GM21390 (cell line): Measurements from ENCODE around the gene TMPRSS11E.
"Not testable (repeated sequence)": the region's sequence is repeated elsewhere in the genome, so short reads cannot be mapped to it uniquely, and the experiment has no call there.

Experiments used
- ATAC-seq: cut with Tn5 transposase; IDR thresholded peaks from one replicate; pipeline ENCODE4 v1.9.1; 2021; ENCODE audit not compliant: unreplicated experiment

The TMPRSS11E gene

DNA sequence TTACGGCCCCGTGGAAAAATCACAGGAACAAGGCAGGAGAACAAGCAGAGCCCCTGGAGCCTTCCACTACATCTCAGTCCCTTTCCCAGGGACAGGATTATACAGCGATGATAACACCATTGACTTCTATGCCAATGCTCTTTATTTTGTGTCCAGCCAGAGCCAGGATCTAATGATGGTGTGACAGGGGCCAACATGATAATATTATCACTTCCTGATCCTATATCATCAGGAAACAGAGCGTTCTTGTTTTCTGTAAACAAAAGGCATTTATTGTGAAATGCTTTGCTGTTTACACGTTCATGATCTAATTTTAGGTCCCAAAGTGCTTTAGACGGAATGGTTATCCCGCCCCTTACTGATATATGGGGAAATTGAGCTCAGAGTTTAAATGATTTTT, 12.8 kb downstream of the TMPRSS11E start:
- no peak for ATAC-seq

DNA sequence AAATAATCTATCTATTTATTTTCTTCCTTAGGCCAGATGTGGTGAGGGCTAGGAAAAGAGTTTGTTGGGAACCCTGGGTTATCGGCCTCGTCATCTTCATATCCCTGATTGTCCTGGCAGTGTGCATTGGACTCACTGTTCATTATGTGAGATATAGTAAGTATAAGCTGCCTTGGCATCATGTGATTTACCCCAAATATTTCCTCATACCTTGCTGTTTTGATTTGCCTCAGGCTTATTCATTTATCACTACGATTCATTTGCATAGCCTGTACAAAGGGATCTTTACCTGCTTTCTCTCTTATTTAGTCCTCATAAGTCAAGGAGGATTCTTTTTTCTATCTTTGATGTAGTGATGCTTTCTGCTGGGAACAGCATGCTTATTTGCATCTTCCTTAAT, 14.5 kb downstream of the TMPRSS11E start:
- ATAC-seq = no peak

DNA sequence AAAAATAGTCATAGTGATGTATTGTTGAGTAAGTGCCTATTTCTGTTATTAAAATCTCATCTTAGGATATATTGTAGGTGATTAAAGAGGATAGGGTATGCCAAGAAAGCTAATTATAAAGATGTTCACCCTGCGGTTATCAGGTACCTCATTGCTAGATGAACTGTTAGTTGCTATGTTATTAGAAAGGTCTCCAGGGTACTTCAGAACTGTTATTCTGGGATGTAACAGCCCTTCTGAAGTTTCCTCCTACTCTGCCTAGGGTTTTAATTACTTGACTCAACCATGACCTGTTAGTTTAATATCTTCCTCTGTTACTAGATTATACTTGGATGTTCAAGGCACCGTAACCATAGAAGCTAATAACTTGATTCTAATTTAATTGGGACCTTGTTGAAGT, 15.4 kb downstream of the TMPRSS11E start:
- no peak for ATAC-seq

DNA sequence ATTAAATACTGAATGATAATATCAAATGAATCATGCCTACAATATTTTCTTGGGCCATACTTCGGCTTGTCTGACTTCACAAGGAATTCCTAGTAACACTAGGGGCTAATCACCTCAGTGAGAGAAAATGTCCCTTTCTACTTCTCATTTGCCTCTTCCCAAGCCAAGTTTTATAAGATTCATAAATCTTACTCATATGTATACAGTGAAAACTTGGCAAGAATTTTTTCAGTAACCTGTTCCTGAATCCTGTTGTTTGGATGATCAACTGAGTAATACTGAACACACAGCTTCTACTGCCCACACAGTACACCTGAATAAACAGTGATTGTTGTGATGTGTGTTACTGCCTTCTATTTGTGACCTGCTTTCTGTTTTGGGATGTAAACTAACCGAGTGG, 16.5 kb downstream of the TMPRSS11E start:
- ATAC-seq = no peak

DNA sequence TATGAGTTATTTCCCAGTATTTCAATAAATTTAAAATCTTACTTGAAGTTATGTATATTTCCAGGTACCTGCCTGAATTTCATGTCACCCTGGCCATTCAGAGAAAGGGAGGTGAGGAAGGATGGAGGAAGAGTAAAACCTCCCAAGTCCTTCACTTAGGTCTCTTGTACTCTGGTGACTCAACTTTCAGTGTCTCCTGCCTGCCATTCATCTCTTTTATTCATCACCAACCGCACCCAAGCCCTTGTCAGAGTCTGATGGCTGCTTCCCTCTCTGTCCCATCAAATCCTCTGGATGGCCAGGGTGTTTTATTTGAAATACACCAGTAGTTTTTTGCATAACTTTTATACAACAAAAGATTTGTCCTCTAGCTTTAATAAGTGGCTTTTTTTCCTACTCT, 17.8 kb downstream of the TMPRSS11E start:
- no peak for ATAC-seq

DNA sequence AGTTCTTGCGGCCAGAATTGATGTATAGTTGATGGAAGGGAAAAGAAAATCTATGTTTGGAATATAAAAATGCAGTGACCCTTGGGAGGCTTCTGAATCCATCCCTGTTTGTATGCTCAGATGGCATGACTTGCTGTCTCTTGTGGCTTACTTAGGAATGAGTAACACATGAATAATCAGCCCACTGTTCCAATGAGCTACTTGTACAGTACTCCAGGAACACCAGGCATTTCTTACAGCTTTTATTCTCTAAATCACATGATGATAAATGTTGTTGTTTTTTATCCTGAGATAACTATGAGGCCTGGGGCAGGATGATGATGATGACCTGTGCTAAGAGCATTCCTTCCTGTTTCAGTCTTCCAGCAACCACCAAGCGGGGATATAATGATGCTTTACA, 18.9 kb downstream of the TMPRSS11E start:
- no peak for ATAC-seq

DNA sequence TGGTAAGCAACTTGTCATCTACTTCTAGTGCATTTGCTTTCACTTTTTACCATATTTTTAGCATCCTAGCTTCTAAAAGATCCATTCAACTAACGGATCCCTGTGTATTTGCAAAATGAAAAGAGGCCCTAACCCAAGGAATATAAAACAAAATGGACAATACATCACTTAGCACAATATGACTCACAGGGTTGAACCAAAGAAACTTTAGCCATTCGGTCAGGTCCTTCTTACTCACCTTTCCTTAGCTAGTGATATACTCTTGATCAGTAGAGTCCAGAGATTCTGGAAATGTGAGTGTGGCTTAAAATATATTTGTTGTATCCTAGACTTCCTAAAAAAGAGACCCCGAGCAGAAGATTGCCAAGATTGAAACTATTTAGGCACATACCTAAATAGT, 19.5 kb downstream of the TMPRSS11E start:
- no peak for ATAC-seq

DNA sequence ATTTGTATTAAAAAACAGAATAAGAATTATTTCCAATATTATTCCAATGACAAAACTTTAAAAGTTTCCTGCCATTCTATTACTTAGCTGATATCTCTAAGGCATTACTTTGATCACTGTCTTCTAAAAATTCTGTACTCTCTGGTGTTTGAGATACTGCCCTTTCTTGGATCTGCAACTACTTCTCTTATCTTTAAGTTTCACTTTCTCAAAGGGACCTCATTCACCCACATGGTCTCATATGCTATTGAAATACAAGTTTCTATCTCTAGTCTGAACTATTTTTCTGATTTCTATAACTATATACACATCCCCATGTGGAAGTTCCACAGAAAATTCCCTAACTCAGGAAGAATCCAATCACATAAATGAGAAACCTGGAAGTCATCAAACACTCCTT, 22.2 kb downstream of the TMPRSS11E start:
- ATAC-seq = peak; percentile 83

DNA sequence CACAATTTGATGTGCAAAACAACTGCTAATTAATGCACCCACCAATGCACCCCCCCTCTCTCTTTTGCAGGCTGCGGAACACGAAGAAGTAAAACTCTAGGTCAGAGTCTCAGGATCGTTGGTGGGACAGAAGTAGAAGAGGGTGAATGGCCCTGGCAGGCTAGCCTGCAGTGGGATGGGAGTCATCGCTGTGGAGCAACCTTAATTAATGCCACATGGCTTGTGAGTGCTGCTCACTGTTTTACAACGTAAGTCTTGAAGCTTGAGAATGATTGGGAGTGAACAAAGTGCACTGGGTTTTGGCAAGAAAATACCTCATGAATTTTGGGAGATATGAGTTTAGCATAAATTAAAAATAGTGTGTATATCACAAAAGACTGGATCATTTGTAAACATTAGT, 28.9 kb downstream of the TMPRSS11E start:
- ATAC-seq = no peak

DNA sequence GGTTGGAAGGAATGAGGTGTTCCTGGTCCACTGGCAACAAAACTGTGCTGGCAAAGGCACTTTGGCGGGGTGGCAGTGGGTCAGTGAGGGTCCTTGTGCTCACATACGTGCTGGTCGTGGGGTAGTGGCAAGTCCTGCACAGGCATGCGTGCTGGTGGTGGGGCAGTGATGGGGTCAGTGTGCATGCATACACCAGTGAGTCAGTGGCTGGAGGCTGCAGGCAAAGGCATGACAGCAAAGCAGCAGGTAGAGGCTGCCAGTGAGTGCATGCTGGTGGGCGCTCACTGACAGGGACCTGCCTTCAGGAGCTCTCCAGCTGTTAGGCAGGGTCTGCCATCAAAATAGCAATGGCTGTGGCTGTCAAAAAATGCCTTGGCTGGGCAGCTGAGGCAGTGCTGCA, 42.1 kb downstream of the TMPRSS11E start:
- ATAC-seq = no peak

DNA sequence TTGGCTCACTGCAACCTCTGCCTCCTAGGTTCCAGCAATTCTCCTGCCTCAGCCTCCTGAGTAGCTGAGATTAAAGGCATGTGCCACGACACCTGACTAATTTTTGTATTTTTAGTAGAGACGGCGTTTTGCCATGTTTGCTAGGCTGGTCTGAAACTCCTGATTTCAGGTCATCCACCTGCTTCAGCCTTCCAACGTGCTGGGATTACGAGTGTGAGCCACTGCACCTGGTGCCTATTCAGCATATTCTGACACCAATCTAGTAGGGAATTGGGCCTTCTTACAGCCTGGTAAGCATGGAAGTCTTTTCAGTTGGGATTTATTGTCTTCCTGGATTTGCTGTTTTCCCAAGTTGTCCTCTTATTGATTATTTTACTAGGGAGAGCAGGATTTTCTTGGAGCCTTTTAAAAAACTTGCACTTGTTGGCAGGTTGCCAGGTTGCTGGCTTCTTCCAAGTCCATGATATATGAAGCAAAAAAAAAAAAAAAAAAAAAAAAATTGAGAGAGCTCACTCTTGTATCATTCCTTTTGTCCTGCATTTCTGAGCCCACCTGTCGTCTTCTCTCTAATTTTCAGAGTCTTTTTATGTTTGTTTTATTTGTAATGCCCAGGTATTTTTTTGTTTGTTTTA, 43.7 kb downstream of the TMPRSS11E start:
- ATAC-seq = no peak

DNA sequence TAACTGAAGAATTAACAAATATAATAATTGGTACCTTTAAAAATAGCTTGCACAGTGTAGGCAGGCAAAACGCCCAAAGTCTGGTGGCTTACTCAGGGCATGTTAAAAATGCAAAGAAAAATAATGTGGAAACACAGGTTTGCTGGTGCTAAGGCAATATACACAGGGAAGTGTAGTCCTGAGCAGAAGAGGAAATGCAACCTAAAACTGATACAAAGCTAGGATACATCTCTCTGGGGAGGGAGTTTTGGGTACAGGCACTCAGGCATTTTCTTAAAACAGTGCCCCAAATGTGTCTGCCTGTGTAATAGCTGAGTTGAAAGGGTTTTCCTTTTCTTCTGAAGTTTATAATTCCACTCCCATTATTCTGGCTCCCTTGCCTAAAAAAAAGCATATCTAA, 47.4 kb downstream of the TMPRSS11E start:
- ATAC-seq = peak; percentile 39

DNA sequence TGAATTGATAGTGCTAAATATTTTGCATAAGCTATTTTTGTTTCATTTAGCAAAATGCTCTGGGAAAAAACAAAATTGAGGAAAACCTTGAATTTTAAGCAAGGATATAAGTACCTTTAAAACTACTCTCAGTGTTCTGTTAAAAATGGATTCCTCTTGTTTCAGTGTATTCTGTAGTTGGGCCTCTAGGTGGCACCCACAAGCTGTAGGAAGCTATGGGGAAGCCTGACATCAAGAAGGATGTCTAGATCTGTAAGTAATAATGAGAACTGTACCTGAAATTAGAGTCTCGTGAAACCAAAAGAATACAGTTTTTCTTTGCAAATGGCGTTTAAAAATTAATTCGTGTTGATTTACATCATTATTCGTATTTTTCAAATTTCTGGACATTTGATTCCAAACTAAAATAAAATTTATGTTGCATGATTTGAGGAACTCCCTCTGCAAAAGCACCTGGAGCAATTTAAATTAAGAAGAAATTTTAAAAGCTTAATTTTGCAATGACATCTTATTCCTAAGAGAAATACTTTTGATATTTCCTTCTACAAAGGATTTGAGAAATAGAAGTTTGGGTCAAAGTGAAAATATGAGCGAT, 51.2 kb downstream of the TMPRSS11E start:
- ATAC-seq = peak; percentile 90

DNA sequence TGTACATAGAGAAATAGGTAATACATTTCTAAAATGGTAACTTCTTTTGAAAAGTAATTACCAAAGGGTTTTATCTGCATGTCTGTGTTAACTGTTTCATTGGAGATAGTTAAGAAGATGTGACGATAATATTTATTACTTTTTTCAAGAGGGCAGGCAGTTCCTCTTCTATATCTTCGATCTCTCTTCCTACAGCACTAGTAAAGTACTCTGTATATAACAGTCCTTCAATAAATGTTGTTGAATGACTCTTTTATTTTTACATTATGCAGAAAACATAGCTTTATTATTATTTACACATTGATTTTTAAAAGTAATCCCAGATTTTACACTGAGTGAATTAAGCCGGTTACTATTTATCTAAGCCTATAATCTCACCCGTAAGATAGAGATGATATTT, 51.8 kb downstream of the TMPRSS11E start:
- ATAC-seq = no peak

DNA sequence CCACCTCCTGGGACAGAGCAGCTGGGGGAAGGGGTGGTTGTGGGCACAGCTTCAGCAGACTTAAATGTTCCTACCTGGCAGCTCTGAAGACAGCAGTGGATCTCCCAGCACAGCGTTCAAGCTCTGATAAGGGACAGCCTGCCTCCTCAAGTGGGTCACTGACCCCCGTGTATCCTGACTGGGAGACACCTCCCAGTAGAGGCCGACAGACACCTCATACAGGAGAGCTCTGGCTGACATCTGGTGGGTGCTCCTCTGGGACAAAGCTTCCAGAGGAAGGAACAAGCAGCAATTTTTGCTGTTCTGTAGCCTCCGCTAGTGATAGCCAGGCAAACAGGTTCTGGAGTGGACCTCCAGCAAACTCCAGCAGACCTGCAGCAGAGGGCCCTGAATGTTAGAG, 56.2 kb downstream of the TMPRSS11E start:
- not testable (repeated sequence) for ATAC-seq

DNA sequence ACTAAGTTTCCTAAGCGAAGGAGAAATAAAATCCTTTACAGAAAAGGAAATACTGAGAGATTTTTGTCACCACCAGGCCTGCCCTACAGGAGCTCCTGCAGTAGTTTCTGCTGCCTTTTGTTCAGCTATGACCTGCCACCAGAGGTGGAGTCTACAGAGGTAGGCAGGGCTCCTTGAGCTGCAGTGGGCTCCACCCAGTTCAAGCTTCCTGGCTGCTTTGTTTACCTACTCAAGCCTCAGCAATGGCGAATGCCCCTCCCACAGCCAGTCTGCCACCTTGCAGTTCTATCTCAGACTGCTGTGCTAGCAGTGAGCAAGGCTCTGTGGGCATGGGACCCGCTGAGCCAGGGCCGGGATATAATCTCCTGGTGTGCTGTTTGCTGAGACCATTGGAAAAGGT, 57.6 kb downstream of the TMPRSS11E start:
- ATAC-seq = not testable (repeated sequence)

DNA sequence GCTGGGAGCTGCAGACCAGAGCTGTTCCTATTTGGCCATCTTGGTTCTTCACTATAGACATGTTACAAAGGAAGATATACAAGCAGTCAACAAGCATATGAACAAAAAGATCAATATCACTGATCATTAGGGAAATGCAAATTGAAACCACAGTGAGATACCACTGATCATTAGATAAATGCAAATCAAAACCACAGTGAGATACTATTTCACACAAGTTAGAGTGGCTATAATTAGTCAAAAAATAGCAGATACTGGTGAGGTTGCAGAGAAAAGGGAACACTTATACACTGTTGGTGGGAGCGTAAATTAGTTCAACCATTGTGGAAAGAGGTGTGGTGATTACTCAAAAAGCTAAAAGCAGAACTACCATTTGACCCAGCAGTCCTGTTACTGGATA, 58.2 kb downstream of the TMPRSS11E start:
- peak; percentile 89 for ATAC-seq

DNA sequence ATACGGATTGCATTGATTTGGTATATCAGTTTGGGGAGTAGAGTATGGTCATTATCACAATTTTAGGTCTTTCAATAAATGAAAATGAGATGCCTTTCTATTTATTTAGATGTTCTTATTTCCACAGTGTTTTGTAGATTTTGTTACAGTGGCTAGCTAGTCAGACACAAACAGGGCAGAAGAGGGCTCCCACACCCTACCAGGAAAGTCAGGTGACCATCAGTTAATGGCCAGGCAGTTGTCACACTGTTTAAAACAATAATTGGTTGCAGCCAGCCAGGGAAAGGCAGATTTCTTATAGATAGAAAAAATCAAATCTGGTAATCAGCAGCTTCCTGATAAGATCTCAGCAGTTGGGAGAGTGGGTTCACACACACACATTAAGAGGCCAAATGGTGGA, 71.6 kb downstream of the TMPRSS11E start:
- ATAC-seq = no peak

DNA sequence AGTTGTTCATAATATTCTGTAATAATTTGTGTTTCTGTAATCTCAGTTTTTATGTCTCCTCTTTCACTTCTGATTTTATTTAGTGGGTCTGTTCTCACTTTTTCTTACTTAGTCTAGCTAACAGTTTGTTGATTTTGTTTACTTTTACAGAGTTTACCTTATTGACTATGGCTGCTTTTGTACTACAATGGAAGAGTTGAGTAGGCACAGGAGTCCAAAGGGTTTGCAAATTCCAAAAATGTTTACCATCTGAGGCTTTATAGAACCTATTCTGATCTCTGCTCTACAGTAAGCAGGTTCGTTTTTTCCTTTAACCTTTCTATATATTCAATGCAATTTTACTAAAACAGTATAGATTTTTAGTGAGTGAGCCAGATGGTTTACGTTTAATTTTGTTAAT, 73.7 kb downstream of the TMPRSS11E start:
- ATAC-seq = no peak

DNA sequence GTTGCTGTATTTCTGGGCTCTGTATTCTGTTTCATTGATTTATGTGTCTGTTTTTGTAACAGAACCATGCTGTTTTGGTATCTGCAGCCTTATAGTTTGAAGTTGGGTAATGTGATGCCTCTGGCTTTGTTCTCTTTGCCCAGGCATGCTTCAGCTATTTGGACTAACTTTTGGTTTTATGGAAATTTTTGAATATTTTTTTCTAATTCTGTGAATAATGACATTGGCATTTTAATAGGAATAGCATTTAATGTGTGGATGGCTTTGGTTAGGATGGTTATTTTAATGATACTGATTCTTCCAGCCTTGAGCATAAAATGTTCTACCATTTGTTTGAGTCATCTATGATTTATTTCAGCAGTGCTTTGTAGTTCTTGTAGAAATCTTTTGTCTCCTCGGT, 75.0 kb downstream of the TMPRSS11E start:
- ATAC-seq = not testable (repeated sequence)

DNA sequence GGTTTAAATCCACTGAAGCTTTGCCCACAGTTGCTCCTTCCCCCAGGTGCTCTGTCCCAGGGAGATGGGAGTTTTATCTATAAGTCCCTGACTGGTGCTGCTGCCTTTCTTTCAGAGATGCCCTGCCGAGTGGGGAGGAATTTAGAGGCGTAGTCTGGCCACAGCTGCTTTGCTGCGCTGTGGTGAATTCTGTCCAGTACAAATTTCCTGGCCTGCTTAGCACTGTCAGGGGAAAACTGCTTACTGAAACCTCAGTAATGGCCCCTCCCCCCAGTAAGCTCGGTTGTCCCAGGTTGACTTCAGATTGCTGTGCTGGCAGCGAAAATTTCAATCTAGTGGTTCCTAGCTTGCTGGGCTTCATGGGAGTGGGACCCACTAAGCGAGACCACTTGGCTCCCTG, 88.7 kb downstream of the TMPRSS11E start:
- ATAC-seq = no peak

DNA sequence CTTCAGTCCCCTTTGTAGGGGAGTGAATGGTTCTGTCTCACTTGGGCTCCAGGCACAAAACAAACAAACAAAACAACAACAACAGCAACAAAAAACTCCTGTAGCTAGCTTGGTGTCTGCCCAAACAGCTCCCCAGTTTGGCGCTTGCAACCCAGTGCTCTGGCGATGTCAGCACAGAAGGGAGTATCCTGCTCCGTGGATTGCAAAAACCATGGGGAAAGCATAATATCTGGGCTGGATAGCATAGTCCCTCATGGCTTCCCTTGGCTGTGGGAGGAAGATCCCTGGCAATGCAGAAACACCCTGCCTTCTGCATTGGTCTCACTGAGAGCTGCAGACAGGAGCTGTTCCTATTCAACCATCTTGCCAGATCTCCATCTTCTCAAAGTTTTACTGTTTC, 89.1 kb downstream of the TMPRSS11E start:
- ATAC-seq = no peak

DNA sequence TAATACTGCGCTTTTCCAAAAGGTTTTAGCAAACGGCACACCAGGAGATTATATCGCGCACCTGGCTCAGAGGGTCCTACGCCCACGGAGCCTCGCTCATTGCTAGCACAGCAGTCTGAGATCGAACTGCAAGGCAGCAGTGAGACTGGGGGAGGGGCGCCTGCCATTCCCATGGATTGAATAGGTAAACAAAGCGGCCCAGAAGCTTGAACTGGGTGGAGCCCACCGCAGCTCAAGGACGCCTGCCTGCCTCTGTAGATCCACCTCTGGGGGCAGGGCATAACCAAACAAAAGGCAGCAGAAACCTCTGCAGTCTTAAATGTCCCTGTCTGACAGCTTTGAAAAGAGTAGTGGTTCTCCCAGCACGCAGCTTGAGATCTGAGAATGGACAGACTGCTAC, 95.5 kb downstream of the TMPRSS11E start:
- not testable (repeated sequence) for ATAC-seq
